Uterus (tissue), 4 donors: Measurements from ENCODE around the gene OR8B12. TPM values are rescaled to one million over a fixed set of nuclear protein-coding genes. Genes with fewer than 3 reads are reported as not detected.

Experiments used
- DNase-seq, 2 donors: peaks; one replicate each; pipeline ENCODE4 v3.0.0-alpha.2; 2019 to 2020
- H3K27ac ChIP-seq, 2 donors: fragments of 200-600 bp; sonication (generic); 1 replicate in 1 of 2; 2 replicates in 1 of 2; pipeline ENCODE4 v1.5.1; 2016 to 2018
- H3K27me3 ChIP-seq, 2 donors: fragments of 200-600 bp; sonication (generic); one replicate each; pipeline ENCODE4 v1.5.1; 2018 to 2019; ENCODE audit warnings: control low read depth in 1 of 2
- H3K36me3 ChIP-seq, 2 donors: fragments of 200-600 bp; sonication (generic); one replicate each; pipeline ENCODE4 v1.5.1; 2019; ENCODE audit warnings: control low read depth in 1 of 2
- H3K4me1 ChIP-seq, 2 donors: fragments of 200-600 bp; sonication (generic); one replicate each; pipeline ENCODE4 v1.5.1; 2018 to 2019; ENCODE audit warnings: control low read depth in 1 of 2
- H3K4me3 ChIP-seq, 2 donors: fragments of 200-600 bp; sonication (generic); 1 replicate in 1 of 2; 2 replicates in 1 of 2; pipeline ENCODE4 v1.5.1; 2018 to 2019; ENCODE audit warnings: mild to moderate bottlenecking in 1 of 2
- H3K9me3 ChIP-seq, 2 donors: fragments of 200-600 bp; sonication (generic); one replicate each; pipeline ENCODE4 v1.5.1; 2019; ENCODE audit warnings: control low read depth in 1 of 2
- CTCF ChIP-seq, 4 experiments: fragments of 200-600 bp in 2 of 4; fragments of 450-650 bp in 2 of 4; sonication (generic) in 2 of 4; IDR thresholded peaks; one replicate each; pipeline ENCODE4 v1.5.1; 2016 to 2019; ENCODE audit warnings: antibody characterized with exemption in 4 of 4, mild to moderate bottlenecking in 2 of 4, moderate library complexity in 1 of 4
- POLR2A ChIP-seq, 2 donors: fragments of 450-650 bp; IDR thresholded peaks; one replicate each; pipeline ENCODE4 v1.6.1; 2016; ENCODE audit warnings: antibody characterized with exemption in 2 of 2, mild to moderate bottlenecking in 1 of 2, moderate library complexity in 1 of 2
- intact Hi-C: fragments of 100-400 bp; cut with DNase I; formaldehyde crosslinking; loops from one replicate; pipeline ENCODE4 v1.15.1; 2023; ENCODE audit warnings: low total_unique reads
- total RNA-seq, 4 donors: library from RNA; depleted of rRNA in 3 of 4; stranded (reverse); fragments of >200 nt in 3 of 4; gene quantifications; one replicate each; pipeline versions ENCODE4 v1.1.0 to v1.2.4, GENCODE V29; 2014 to 2023
- donor health status: DM: yes; HTN: yes; CAD: no.

The OR8B12 gene
- total RNA-seq, 4 donors from 2014 or later, result not detected

- DNase-seq, result no peak
- Histone ChIP-seq H3K36me3 (no peaks in the 10 kb centered on the region), H3K27ac (no peak overlapping the region), H3K9me3 (no peaks in the 10 kb centered on the region), H3K4me3 (no peak overlapping the region), H3K27me3 (no peaks in the 10 kb centered on the region), H3K4me1 (no peaks in the 10 kb centered on the region)
- TF ChIP-seq POLR2A (IDR thresholded peaks at IDR 0.05) (no peak), CTCF (IDR thresholded peaks at IDR 0.05) (no peak)
- intact Hi-C loops, result no loop called here
Measured at GRCh38 chr11:124543145-124543544, 309 bp downstream of the OR8B12 start.

GRCh38 chr11:124541204-124541603, 2.2 kb downstream of the OR8B12 start:
- intact Hi-C loops, result no loop called here
- TF ChIP-seq CTCF (IDR thresholded peaks at IDR 0.05) (no peak), POLR2A (IDR thresholded peaks at IDR 0.05) (no peak)
- H3K27me3 ChIP-seq, result no peaks in the 10 kb centered on the region
- no peaks in the 10 kb centered on the region for H3K9me3 ChIP-seq
- H3K36me3 ChIP-seq, result no peaks in the 10 kb centered on the region
- H3K27ac ChIP-seq, result no peak overlapping the region
- no peak overlapping the region for H3K4me3 ChIP-seq
- H3K4me1 ChIP-seq, result no peaks in the 10 kb centered on the region
- no peak for DNase-seq

GRCh38 chr11:124538019-124538418, 5.4 kb downstream of the OR8B12 start:
- Histone ChIP-seq H3K9me3 (no peaks in the 10 kb centered on the region), H3K27ac (no peak overlapping the region), H3K36me3 (no peaks in the 10 kb centered on the region), H3K4me3 (no peak overlapping the region), H3K27me3 (no peaks in the 10 kb centered on the region), H3K4me1 (no peaks in the 10 kb centered on the region)
- TF ChIP-seq POLR2A (IDR thresholded peaks at IDR 0.05), result no peak
- TF ChIP-seq CTCF (IDR thresholded peaks at IDR 0.05), result no peak
- DNase-seq, result no peak
- intact Hi-C loops, result no loop called here

- Histone ChIP-seq H3K27me3 (no peaks in the 10 kb centered on the region), H3K27ac (no peak overlapping the region), H3K36me3 (no peaks in the 10 kb centered on the region), H3K9me3 (no peaks in the 10 kb centered on the region), H3K4me1 (no peaks in the 10 kb centered on the region), H3K4me3 (no peak overlapping the region)
- TF ChIP-seq POLR2A (IDR thresholded peaks at IDR 0.05) (no peak), CTCF (IDR thresholded peaks at IDR 0.05) (no peak)
- no peak for DNase-seq
- intact Hi-C loops, result no loop called here
Measured at GRCh38 chr11:124536520-124536919, 6.9 kb downstream of the OR8B12 start.

GRCh38 chr11:124535552-124536232, 7.8 kb downstream of the OR8B12 start:
- DNase-seq, result no peak
- H3K27ac ChIP-seq, result no peak overlapping the region
- no peaks in the 10 kb centered on the region for H3K9me3 ChIP-seq
- H3K27me3 ChIP-seq, result no peaks in the 10 kb centered on the region
- TF ChIP-seq CTCF (IDR thresholded peaks at IDR 0.05) (no peak), POLR2A (IDR thresholded peaks at IDR 0.05) (no peak)
- no peak overlapping the region for H3K4me3 ChIP-seq
- H3K36me3 ChIP-seq, result no peaks in the 10 kb centered on the region
- intact Hi-C loops, result no loop called here
- no peaks in the 10 kb centered on the region for H3K4me1 ChIP-seq
